GM19397 (cell line): Measurements from ENCODE around the gene SOX10.

ENCODE experiments used
- ATAC-seq: cut with Tn5 transposase; IDR thresholded peaks from one replicate; pipeline ENCODE4 v1.9.1; 2021; ENCODE audit warnings: mild to moderate bottlenecking, moderate library complexity; ENCODE audit not compliant: unreplicated experiment

Gene SOX10

DNA sequence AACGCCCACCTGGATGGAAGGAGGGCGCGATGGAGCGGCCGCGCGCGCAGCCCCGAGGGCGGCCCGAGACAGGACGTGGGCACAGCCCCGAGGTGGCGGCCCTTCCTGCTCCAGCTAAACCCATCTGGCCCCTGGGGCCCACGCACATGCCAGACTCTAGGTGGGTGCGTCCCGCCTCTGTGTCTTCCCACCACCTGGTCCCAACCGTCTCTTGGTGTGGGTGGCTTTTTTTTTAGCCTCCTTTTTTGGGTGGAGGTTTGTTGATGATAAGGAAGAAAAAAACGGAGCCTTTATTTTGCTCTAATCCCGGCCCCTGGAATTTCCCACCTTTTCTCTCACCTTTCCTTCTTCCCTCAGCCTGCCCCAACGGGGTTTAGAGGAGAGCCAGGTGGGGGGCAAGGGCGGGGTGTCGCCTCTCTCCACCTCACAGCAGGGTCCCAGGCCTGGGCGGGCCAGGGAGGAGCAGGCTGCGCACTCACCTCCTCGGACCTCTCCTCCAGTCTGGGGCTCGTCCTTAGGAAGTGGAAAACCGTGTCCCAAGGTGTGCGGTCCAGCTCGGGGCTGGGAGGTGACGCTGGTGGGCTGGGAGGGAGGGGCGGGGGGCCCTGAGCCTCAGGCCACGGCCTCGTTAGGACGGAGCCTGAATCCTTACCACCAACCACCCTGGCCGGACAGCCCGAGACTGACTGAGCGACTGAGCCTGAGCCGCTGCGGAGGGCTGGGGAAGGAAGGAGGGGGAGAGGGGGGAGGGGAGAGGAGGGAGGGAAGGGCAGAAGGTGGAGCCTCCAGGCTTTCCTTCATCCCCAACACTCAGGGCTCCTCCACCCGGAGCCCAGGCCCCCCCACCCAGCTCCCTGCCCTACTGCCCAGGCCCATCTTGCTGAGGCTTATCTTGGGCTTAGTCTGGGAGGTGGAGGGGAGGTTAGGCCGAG lies at the start of gene SOX10:
Gene SOX10 (minus strand): TSS at position 696 of the 932 bp plus-strand sequence. CDS start 771 bp downstream, outside the sequence.
- ATAC-seq: no peak

- no peak for ATAC-seq
Observed at GRCh38 chr22:38033522-38034277, 49.3 kb upstream of the SOX10 start.

- no peak for ATAC-seq
Observed at GRCh38 chr22:38032681-38033521, 48.5 kb upstream of the SOX10 start.

DNA sequence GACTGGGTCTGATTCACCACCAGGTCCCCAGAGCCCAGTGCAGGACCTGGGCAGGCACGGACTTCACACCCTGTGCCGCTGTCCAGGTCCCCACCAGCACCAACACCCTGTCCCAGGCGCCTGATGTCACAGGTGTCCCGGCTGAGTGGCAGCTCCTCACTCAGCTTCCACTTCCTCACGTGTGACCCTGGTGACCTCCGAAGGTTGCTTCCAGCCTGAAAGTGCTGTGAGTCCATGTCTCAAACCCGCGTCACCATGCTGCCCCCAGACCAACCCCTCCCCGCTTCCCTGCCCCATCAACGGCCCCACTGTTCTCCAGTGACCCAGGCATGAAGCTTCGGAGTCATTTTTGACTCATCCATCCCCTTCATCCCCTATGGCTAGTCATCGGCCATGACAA lies 47.1 kb upstream of the SOX10 start:
- no peak for ATAC-seq

DNA sequence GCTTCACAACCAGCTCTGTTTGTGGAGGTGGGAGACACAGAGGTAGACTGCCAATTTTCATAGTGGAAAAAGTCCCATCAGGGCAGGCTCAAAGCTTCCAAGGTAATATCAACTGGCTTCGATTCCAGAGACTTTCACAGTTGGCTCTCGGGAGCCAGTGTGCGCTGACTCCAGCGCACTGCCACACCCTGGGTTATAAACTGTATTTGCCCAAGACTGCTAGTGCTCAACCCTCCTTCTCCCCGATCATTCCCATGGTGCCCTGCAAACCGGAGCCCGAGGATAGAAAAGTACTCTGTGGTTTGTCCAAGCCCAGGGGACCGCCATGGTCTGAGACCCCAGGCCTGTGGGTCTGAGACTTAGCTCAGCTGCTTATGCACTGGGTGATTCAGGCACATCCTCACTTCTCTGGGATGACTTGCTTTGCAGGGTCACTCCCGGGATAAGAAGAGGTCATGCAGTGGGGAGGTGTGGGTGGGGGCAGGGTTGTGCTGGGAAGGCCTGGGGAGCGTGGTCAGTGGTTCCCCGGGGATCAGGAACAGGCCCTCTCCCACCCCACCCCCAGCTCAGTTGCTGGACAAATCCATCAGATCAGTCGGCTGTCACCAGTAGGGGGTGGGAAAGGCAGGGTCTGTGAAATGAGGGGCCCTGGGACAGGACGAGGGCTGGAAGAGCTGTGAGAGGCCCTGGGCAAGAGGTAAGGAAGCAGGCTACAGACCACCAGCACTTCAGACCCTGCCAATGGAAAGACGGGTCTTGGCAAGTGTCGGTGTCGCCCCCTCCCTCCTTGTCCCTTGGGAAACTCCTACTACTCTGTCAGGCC lies 46.2 kb upstream of the SOX10 start:
- ATAC-seq: no peak

GRCh38 chr22:38029901-38030300 lies 45.5 kb upstream of the SOX10 start:
- ATAC-seq: no peak

DNA sequence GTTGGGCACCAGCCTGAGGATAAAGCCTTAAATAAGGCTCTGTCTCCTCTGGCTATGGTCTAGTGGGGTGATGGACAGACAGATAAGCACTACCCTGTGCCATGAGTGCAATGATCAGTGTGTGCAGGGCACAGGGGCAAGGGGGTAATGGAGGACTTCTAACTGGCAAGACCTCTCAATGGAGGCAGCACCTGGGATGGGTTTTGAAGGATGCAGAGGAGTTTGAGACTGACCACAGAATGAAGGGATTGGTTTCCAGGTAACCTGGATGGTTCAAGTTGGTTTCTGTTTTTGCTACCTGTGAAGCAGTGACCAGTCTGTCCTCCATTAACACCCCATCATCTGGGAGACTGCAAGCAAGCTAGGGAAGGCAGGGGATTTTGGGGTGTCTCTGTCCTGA lies 45.0 kb upstream of the SOX10 start:
- no peak for ATAC-seq

DNA sequence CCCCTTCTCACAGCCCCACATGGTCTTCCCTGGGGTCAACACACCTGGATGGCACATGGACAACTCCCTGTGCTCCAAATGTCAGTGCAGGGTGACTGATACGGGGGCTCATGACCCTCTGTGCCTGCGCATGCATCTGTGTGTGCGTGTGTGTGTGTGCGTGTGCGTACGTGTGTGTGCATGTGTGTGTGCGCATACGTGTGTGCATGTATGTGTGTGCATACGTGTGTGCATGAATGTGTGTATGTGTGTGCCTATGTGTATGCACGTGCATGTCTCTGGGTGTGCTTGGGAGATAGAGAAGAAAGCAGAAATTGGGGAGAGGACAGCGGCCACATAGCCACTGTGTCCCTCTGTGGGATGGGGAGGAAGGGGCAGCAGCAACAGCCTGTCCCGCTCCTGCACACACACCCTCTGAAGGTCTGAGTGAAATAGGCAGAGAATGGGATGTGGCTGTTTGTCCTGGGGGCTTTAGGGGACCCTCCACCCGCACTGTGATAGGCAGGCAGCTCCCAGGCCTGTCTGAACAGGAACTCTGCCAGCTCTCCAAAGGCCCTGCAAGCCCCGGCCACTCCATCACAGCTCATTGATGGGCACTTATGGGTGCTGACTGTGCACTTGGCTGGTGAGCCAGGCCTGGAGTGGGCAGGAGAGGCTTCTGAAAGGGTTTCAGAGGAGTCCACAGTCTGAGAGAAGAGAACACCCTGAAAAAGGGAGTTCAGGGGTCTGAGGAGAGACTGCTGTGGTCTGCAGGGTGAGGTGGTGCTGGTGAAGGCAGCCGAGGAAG lies 44.2 kb upstream of the SOX10 start:
- ATAC-seq: no peak

- no peak for ATAC-seq
Observed at GRCh38 chr22:38027487-38027886, 43.1 kb upstream of the SOX10 start.

DNA sequence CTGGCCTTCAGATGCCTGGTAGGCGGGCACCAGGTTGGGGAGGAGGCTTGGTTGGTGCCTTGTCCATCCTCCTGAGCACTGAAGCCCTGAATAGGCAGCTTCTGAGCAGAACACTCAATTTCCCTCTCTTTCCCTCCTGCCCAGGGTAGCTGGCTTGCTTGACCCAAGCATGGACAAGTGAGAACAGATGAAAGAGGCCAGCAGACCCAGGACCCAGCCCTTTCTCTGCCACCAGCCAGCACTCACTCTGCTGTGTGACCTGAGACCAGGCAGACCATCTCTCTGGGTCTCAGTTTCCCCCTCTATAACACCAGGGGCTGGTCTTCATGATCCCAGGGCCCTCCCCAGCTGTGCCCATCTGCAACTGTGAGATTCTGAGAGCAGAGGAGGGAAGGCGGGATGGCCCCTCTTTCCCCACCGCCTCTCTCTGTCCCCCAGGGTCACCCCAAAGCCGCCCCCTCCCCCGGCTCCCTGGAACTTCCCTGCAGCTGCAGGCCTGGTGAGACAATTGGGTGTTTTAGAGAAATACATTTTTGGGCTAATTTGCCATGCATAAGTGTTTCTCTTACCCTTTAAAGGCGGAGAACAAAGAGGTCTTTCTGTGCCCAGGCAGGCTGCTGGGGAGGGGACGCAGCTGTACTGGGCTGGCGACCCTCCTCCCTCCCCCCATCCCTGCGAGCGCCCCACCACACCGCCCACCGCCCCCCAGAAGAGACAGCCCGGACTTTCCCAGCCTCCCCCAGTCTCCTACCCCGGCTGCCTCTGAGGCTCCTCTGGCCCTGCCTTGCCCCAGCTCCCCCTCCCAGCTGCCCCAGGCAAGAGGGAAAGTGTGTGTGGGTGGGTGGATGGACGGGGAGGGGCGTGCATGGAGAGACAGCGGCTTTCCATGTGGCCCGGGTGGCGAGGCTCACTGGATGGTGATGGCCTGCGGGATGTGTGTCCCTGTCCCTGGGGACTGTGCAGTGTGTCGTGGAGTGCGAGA lies 42.1 kb upstream of the SOX10 start:
- ATAC-seq: no peak

- ATAC-seq: no peak
Observed at GRCh38 chr22:38025514-38025913, 41.2 kb upstream of the SOX10 start.

- ATAC-seq: no peak
Observed at GRCh38 chr22:38023045-38023444, 38.7 kb upstream of the SOX10 start.

DNA sequence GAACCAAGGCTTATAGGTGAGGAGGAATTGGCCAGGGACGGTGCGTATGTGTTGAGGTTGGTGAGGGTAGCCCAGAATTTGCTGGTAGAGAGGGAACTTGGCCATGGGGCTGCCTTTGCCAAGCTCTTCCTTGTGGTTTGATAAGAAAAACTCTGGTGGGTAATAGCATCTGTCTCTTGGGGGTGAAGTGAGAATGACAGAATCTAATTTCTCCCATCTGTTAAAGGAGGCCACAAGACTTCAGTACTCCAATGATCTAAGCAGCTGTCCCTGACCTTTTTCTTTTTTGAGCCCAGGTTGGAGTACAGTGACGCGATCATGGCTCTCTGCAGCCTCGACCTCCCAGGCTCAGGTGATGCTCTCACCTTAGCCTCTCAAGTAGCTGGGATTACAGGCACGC lies 36.9 kb upstream of the SOX10 start:
- ATAC-seq: no peak

- ATAC-seq: no peak
Observed at GRCh38 chr22:38018938-38019827, 34.8 kb upstream of the SOX10 start.

DNA sequence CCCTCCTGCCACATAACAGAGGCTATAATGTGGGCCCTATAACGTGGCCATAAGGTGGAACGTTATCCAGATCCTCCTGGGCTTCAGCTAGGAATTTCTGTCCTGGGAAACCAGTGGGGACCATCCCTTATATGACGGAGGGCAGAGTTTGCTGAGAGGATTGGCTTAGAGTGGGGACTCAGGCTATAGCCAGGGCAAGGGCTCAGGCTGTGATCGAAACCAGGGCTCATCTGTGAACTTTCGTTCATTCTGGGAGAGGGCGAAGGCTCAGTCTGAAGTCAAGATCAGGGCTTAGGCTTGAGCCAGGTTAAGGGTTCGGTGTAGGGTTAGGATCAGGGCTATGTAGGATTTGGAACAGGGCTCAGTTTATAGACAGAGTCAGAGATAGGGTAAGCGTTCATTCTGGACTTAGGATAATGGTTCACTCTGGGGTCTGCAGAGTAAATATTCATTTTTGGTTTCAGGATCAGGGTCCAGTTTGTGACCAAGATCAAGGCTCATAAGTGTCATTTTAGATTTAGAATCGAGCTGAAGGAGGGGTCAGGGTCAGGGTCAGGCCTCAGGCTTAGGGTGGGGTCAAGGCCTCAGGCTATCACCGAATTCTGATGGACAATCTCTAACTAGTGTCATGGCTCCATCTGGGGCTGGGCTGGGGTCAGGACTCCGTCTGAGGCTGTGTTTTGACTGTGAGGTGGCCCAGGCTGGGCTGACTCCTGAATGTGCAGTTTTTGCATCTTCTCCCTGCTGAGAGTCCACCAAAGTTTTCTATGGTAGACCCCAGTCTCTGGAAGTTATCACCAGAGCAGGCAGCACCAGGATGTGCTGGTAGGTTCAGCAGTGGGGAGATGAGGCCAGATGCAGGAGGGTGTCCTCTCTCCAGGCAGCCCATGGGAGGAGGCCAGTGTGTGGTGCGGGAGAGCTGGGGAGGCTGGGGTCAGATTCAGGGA lies 33.9 kb upstream of the SOX10 start:
- no peak for ATAC-seq

- ATAC-seq: no peak
Observed at GRCh38 chr22:38017272-38017920, 33.0 kb upstream of the SOX10 start.
